WTC11 (cell line): ENCODE data around the gene AXL. TPM values are rescaled to one million over a fixed set of nuclear protein-coding genes. Genes with fewer than 3 reads are reported as not detected.

ENCODE experiments used
- AFF4 ChIP-seq: sonication (generic); formaldehyde crosslinking; IDR thresholded peaks from 2 replicates; pipeline ENCODE4 v1.8.1; 2023; ENCODE audit warnings: mild to moderate bottlenecking, missing genetic modification reagents, borderline replicate concordance
- E2F4 ChIP-seq: sonication (generic); formaldehyde crosslinking; IDR thresholded peaks from 2 replicates; pipeline ENCODE4 v1.8.1; 2022; ENCODE audit warnings: low read depth, mild to moderate bottlenecking, moderate library complexity, missing genetic modification reagents, borderline replicate concordance
- FOXP4 ChIP-seq: sonication (generic); formaldehyde crosslinking; IDR thresholded peaks from 2 replicates; pipeline ENCODE4 v1.8.0; 2022; ENCODE audit warnings: mild to moderate bottlenecking, missing genetic modification reagents
- IRF2 ChIP-seq: sonication (generic); formaldehyde crosslinking; IDR thresholded peaks from 2 replicates; pipeline ENCODE4 v1.8.0; 2022; ENCODE audit warnings: low read depth, missing genetic modification reagents, borderline replicate concordance
- JUN ChIP-seq: sonication (generic); formaldehyde crosslinking; IDR thresholded peaks from 2 replicates; pipeline ENCODE4 v1.8.0; 2023; ENCODE audit warnings: mild to moderate bottlenecking, missing genetic modification reagents
- RELA ChIP-seq: sonication (generic); formaldehyde crosslinking; IDR thresholded peaks from 2 replicates; pipeline ENCODE4 v1.8.1; 2022; ENCODE audit warnings: missing genetic modification reagents, mild to moderate bottlenecking, borderline replicate concordance
- SP1 ChIP-seq: sonication (generic); formaldehyde crosslinking; conservative IDR thresholded peaks from 2 replicates; pipeline ENCODE4 v1.8.1; 2022; ENCODE audit warnings: missing genetic modification reagents
- TP53 ChIP-seq: sonication (generic); formaldehyde crosslinking; IDR thresholded peaks from 2 replicates; pipeline ENCODE4 v1.8.1; 2023; ENCODE audit warnings: mild to moderate bottlenecking, missing genetic modification reagents
- ZBTB21 ChIP-seq: sonication (generic); formaldehyde crosslinking; IDR thresholded peaks from 2 replicates; pipeline ENCODE4 v1.8.1; 2023; ENCODE audit warnings: mild to moderate bottlenecking, missing genetic modification reagents, borderline replicate concordance
- ZNF138 ChIP-seq: sonication (generic); formaldehyde crosslinking; conservative IDR thresholded peaks from 2 replicates; pipeline ENCODE4 v1.8.1; 2022; ENCODE audit warnings: mild to moderate bottlenecking, moderate library complexity, missing genetic modification reagents
- ZNF232 ChIP-seq: sonication (generic); formaldehyde crosslinking; IDR thresholded peaks from 2 replicates; pipeline ENCODE4 v1.8.0; 2022; ENCODE audit warnings: mild to moderate bottlenecking, missing genetic modification reagents
- ZNF281 ChIP-seq: sonication (generic); formaldehyde crosslinking; IDR thresholded peaks from 2 replicates; pipeline ENCODE4 v1.8.0; 2023; ENCODE audit warnings: mild to moderate bottlenecking, missing genetic modification reagents
- ZNF416 ChIP-seq: fragments of 250-450 bp; sonication (Bioruptor Pico); IDR thresholded peaks from 2 replicates; pipeline ENCODE4 v1.9.0; 2021; ENCODE audit warnings: mild to moderate bottlenecking, inconsistent platforms
- total RNA-seq: library from RNA; stranded (reverse); gene quantifications from 3 replicates; pipeline ENCODE4 v1.2.3, GENCODE V29; 2021
- TF ChIP-seq, protein P1 (sequence below): sonication (generic); formaldehyde crosslinking; IDR thresholded peaks from 2 replicates; pipeline ENCODE4 v1.8.1; 2023; ENCODE audit warnings: mild to moderate bottlenecking, missing genetic modification reagents
- TF ChIP-seq, protein P2 (sequence below): fragments of 250-450 bp; sonication (Bioruptor Pico); conservative IDR thresholded peaks from 2 replicates; pipeline ENCODE4 v1.9.0; 2021; ENCODE audit warnings: mild to moderate bottlenecking
- TF ChIP-seq, protein P3 (sequence below): sonication (generic); formaldehyde crosslinking; IDR thresholded peaks from 2 replicates; pipeline ENCODE4 v1.8.0; 2023; ENCODE audit warnings: missing genetic modification reagents, mild to moderate bottlenecking, borderline replicate concordance

AXL gene
- total RNA-seq, 1 experiment from 2014 or later: 25.0 TPM

GRCh38 chr19:41192574-41193429, 26.2 kb upstream of the AXL start, which contains the start of gene CYP2S1 (continued):
- TF ChIP-seq, protein P1, sequence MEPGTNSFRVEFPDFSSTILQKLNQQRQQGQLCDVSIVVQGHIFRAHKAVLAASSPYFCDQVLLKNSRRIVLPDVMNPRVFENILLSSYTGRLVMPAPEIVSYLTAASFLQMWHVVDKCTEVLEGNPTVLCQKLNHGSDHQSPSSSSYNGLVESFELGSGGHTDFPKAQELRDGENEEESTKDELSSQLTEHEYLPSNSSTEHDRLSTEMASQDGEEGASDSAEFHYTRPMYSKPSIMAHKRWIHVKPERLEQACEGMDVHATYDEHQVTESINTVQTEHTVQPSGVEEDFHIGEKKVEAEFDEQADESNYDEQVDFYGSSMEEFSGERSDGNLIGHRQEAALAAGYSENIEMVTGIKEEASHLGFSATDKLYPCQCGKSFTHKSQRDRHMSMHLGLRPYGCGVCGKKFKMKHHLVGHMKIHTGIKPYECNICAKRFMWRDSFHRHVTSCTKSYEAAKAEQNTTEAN (CRISPR knock-in tag): no peak
- TF ChIP-seq ZBTB21 (peak; percentile 60; the same call in 1 of the 2 replicates), ZNF416 (CRISPR knock-in tag) (no peak), ZNF232 (no peak), TP53 (CRISPR knock-in tag) (peak; percentile 46; the same call in 1 of the 2 replicates), FOXP4 (CRISPR knock-in tag) (peak; percentile 11; the same call in 1 of the 2 replicates), ZNF138 (CRISPR knock-in tag) (no peak), RELA (peak; percentile 18; the same call in 1 of the 2 replicates), JUN (CRISPR knock-in tag) (no peak), IRF2 (no peak), ZNF281 (CRISPR knock-in tag) (no peak), AFF4 (no peak), SP1 (peak; percentile 41; the same call in 1 of the 2 replicates), E2F4 (CRISPR knock-in tag) (no peak)
- TF ChIP-seq, protein P2, sequence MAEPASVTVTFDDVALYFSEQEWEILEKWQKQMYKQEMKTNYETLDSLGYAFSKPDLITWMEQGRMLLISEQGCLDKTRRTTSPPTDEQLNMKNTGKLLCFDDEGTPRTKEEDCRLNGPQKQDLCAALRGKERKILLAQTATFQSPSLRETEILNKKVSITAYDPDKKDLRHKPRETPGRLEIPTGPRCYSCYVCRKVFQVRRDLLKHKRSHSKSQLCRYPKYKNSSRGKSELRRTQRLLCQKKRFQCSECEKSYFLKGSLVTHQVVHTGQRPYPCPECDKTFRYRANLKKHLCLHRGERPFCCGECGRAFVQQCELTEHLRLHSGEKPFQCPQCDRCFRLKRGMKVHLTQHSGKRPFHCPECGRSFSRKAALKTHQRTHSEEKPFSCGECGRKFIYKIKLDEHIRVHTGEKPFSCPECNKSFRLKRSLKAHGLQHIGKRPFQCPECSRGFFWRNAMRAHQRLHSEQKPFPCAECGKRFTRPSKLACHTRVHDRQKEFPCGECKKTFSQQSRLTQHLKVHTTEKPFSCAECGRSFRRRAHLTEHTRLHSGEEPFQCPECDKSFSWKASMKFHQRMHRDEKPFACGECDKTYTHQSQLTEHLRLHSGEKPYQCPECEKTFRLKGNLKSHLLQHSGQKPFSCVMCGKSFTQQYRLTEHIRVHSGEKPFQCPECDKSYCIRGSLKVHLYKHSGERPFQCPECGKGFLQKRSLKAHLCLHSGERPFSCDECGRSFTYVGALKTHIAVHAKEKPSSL: no peak
- TF ChIP-seq, protein P3, sequence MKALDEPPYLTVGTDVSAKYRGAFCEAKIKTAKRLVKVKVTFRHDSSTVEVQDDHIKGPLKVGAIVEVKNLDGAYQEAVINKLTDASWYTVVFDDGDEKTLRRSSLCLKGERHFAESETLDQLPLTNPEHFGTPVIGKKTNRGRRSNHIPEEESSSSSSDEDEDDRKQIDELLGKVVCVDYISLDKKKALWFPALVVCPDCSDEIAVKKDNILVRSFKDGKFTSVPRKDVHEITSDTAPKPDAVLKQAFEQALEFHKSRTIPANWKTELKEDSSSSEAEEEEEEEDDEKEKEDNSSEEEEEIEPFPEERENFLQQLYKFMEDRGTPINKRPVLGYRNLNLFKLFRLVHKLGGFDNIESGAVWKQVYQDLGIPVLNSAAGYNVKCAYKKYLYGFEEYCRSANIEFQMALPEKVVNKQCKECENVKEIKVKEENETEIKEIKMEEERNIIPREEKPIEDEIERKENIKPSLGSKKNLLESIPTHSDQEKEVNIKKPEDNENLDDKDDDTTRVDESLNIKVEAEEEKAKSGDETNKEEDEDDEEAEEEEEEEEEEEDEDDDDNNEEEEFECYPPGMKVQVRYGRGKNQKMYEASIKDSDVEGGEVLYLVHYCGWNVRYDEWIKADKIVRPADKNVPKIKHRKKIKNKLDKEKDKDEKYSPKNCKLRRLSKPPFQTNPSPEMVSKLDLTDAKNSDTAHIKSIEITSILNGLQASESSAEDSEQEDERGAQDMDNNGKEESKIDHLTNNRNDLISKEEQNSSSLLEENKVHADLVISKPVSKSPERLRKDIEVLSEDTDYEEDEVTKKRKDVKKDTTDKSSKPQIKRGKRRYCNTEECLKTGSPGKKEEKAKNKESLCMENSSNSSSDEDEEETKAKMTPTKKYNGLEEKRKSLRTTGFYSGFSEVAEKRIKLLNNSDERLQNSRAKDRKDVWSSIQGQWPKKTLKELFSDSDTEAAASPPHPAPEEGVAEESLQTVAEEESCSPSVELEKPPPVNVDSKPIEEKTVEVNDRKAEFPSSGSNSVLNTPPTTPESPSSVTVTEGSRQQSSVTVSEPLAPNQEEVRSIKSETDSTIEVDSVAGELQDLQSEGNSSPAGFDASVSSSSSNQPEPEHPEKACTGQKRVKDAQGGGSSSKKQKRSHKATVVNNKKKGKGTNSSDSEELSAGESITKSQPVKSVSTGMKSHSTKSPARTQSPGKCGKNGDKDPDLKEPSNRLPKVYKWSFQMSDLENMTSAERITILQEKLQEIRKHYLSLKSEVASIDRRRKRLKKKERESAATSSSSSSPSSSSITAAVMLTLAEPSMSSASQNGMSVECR (CRISPR knock-in tag): peak; percentile 76; the same call in 1 of the 2 replicates
